ENCODE results near the gene CERS3. TPM values are rescaled to one million over a fixed set of nuclear protein-coding genes. Genes with fewer than 3 reads are reported as not detected.

CERS3 gene
- polyA plus RNA-seq, 1 donor (not counting 4 experiments of a cell fraction or from before 2014, with no cell fraction given): 23.5 TPM

- Histone ChIP-seq H2AFZ (ENCODE audit: control insufficient read depth, low read length) (no peak overlapping the region), H3K27ac (ENCODE audit: control insufficient read depth, insufficient read depth, low read length) (no peak overlapping the region), H3K9me1 (ENCODE audit: control insufficient read depth, extremely low read depth, insufficient read depth, low read length) (no peaks in the 10 kb centered on the region), H3K27me3 (ENCODE audit: control insufficient read depth, extremely low read depth, insufficient read depth, low read length) (no peaks in the 10 kb centered on the region), H3K4me2 (ENCODE audit: control insufficient read depth, extremely low read depth, insufficient read depth, low read depth, low read length) (no peak overlapping the region), H3K36me3 (ENCODE audit: control insufficient read depth in 2 of 2, extremely low read depth in 1 of 2, insufficient read depth in 2 of 2, low read length in 2 of 2) (no peaks in the 10 kb centered on the region), H3K4me3 (ENCODE audit: control insufficient read depth in 2 of 3, extremely low read depth in 1 of 3, insufficient read depth in 2 of 3, low read depth in 1 of 3, low read length in 3 of 3) (no peak overlapping the region), H4K20me1 (ENCODE audit: control insufficient read depth, extremely low read depth, insufficient read depth, low read length) (no peaks in the 10 kb centered on the region), H3K4me1 (ENCODE audit: control insufficient read depth, extremely low read depth, insufficient read depth, low read length) (peaks cover 20% of the 10 kb centered on the region), H3K9me3 (ENCODE audit: control insufficient read depth, low read depth, low read length) (no peaks in the 10 kb centered on the region), H3K79me2 (ENCODE audit: control insufficient read depth, insufficient read depth, low read length) (no peaks in the 10 kb centered on the region), H3K9ac (ENCODE audit: control insufficient read depth, extremely low read depth, insufficient read depth, low read length) (no peak overlapping the region)
- FAIRE-seq (no peak), DNase-seq (ENCODE audit: low read depth, low spot score) (no peak)
- dilution Hi-C loops (cut with MboI; ENCODE audit: extremely low pct_ligation_motif_present, low sequenced_read_pairs): no loop called here
- TF ChIP-seq, protein P1, sequence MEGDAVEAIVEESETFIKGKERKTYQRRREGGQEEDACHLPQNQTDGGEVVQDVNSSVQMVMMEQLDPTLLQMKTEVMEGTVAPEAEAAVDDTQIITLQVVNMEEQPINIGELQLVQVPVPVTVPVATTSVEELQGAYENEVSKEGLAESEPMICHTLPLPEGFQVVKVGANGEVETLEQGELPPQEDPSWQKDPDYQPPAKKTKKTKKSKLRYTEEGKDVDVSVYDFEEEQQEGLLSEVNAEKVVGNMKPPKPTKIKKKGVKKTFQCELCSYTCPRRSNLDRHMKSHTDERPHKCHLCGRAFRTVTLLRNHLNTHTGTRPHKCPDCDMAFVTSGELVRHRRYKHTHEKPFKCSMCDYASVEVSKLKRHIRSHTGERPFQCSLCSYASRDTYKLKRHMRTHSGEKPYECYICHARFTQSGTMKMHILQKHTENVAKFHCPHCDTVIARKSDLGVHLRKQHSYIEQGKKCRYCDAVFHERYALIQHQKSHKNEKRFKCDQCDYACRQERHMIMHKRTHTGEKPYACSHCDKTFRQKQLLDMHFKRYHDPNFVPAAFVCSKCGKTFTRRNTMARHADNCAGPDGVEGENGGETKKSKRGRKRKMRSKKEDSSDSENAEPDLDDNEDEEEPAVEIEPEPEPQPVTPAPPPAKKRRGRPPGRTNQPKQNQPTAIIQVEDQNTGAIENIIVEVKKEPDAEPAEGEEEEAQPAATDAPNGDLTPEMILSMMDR (optimal IDR thresholded peaks at IDR 0.05 in 1 of 3, IDR thresholded peaks at IDR 0.05 in 1 of 3, conservative IDR thresholded peaks at IDR 0.05 in 1 of 3; ENCODE audit: extremely low read depth in 1 of 3, insufficient read depth in 2 of 3, low read length in 3 of 3): no peak
- no peak for TF ChIP-seq EZH2 (IDR thresholded peaks at IDR 0.05; ENCODE audit: low read length)
These were observed 5.1 kb upstream of the CERS3 start for GRCh38 chr15:100533886-100534285.

DNA sequence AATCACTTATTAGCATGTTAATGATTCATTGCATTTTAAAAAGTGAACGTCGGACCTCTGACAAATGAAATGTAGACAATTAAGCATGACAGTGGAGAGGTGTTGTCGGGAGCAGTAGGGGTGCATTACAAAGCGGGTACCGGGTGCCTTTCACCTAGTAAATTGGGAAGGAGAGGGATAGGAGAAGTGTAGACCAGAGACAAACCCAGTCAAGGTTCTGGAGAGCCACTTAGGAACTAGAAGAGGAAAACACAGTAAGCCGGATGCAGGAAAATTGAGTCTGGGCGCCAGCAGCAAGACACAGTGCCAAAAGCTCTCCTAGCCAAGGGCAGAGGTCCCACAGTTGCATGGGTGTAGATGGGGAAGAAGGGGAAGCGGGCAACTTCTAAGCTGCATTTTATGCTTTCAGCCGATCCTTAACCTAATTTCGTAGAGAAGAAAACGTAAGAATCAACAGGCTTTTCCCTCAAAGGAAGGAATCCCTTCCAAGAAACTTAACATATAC, 3.1 kb upstream of the CERS3 start:
- DNase-seq (ENCODE audit: low read depth, low spot score): no peak
- TF ChIP-seq, protein P1 (optimal IDR thresholded peaks at IDR 0.05 in 1 of 3, IDR thresholded peaks at IDR 0.05 in 1 of 3, conservative IDR thresholded peaks at IDR 0.05 in 1 of 3; ENCODE audit: extremely low read depth in 1 of 3, insufficient read depth in 2 of 3, low read length in 3 of 3): no peak
- no peak for TF ChIP-seq EZH2 (IDR thresholded peaks at IDR 0.05; ENCODE audit: low read length)
- FAIRE-seq: no peak
- Histone ChIP-seq H3K36me3 (ENCODE audit: control insufficient read depth in 2 of 2, extremely low read depth in 1 of 2, insufficient read depth in 2 of 2, low read length in 2 of 2) (no peaks in the 10 kb centered on the region), H3K9ac (ENCODE audit: control insufficient read depth, extremely low read depth, insufficient read depth, low read length) (no peak overlapping the region), H4K20me1 (ENCODE audit: control insufficient read depth, extremely low read depth, insufficient read depth, low read length) (no peaks in the 10 kb centered on the region), H3K79me2 (ENCODE audit: control insufficient read depth, insufficient read depth, low read length) (no peaks in the 10 kb centered on the region), H3K27ac (ENCODE audit: control insufficient read depth, insufficient read depth, low read length) (no peak overlapping the region), H2AFZ (ENCODE audit: control insufficient read depth, low read length) (no peak overlapping the region), H3K9me1 (ENCODE audit: control insufficient read depth, extremely low read depth, insufficient read depth, low read length) (no peaks in the 10 kb centered on the region), H3K4me2 (ENCODE audit: control insufficient read depth, extremely low read depth, insufficient read depth, low read depth, low read length) (no peak overlapping the region), H3K4me1 (ENCODE audit: control insufficient read depth, extremely low read depth, insufficient read depth, low read length) (peaks cover 23% of the 10 kb centered on the region), H3K9me3 (ENCODE audit: control insufficient read depth, low read depth, low read length) (no peaks in the 10 kb centered on the region), H3K4me3 (ENCODE audit: control insufficient read depth in 2 of 3, extremely low read depth in 1 of 3, insufficient read depth in 2 of 3, low read depth in 1 of 3, low read length in 3 of 3) (no peak overlapping the region), H3K27me3 (ENCODE audit: control insufficient read depth, extremely low read depth, insufficient read depth, low read length) (no peaks in the 10 kb centered on the region)
- dilution Hi-C loops (cut with MboI; ENCODE audit: extremely low pct_ligation_motif_present, low sequenced_read_pairs): no loop called here
